Natural killer cell (primary cell): Measurements from ENCODE around the gene USH2A. TPM values are rescaled to one million over a fixed set of nuclear protein-coding genes. Genes with fewer than 3 reads are reported as not detected.
"Not testable (repeated sequence)": the region's sequence is repeated elsewhere in the genome, so short reads cannot be mapped to it uniquely, and the experiment has no call there.

Experiments used
- ATAC-seq, 3 donors: fragments of 150-1000 bp in 2 of 3; fragments of 200-7000 bp in 1 of 3; cut with Tn5 transposase; 1 replicate in 1 of 3; 2 replicates in 2 of 3; pipeline ENCODE4 v1.10.0; 2021; ENCODE audit warnings: mild to moderate bottlenecking in 2 of 3, moderate library complexity in 2 of 3
- DNase-seq, 2 donors: peaks; one replicate each; pipeline versions ENCODE4 v3.0.0 to v3.0.0-alpha.2; 2013 to 2021; ENCODE audit warnings: mixed read lengths in 1 of 2
- H3K27ac ChIP-seq: one replicate; pipeline ENCODE4 v1.5.1; 2013; ENCODE audit warnings: mild to moderate bottlenecking, low read length
- H3K27me3 ChIP-seq: one replicate; pipeline ENCODE4 v1.6.1; 2013; ENCODE audit warnings: low read length; ENCODE audit not compliant: control insufficient read depth, insufficient read depth
- H3K36me3 ChIP-seq: one replicate; pipeline ENCODE4 v1.6.1; 2013; ENCODE audit warnings: low read length; ENCODE audit not compliant: control insufficient read depth, insufficient read depth
- H3K4me1 ChIP-seq: one replicate; pipeline ENCODE4 v1.6.1; 2013; ENCODE audit warnings: low read length; ENCODE audit not compliant: control insufficient read depth, insufficient read depth
- H3K4me3 ChIP-seq: one replicate; pipeline ENCODE4 v1.5.1; 2013; ENCODE audit warnings: low read length
- H3K9me3 ChIP-seq: one replicate; pipeline ENCODE4 v1.6.1; 2013; ENCODE audit warnings: low read length; ENCODE audit not compliant: control insufficient read depth, insufficient read depth
- H3K27ac Mint-ChIP-seq, 2 donors: one replicate each; pipeline ENCODE4 v1.8.0; 2022; ENCODE audit warnings: mild to moderate bottlenecking in 2 of 2, mixed read lengths in 2 of 2, moderate library complexity in 1 of 2
- H3K27me3 Mint-ChIP-seq, 2 donors: one replicate each; pipeline ENCODE4 v1.8.0; 2022; ENCODE audit warnings: low read depth in 2 of 2, mixed read lengths in 2 of 2
- H3K36me3 Mint-ChIP-seq: one replicate; pipeline ENCODE4 v1.8.0; 2022; ENCODE audit warnings: mixed read lengths
- H3K4me1 Mint-ChIP-seq, 2 donors: one replicate each; pipeline ENCODE4 v1.8.0; 2022; ENCODE audit warnings: mixed read lengths in 2 of 2
- H3K4me3 Mint-ChIP-seq: one replicate; pipeline ENCODE4 v1.8.0; 2022; ENCODE audit warnings: mild to moderate bottlenecking, moderate library complexity, mixed read lengths
- H3K9me3 Mint-ChIP-seq, 2 donors: one replicate each; pipeline ENCODE4 v1.8.0; 2022; ENCODE audit warnings: mixed read lengths in 2 of 2
- WGBS: methylation state at CpG from one replicate; pipeline ENCODE4 v1.1.7; 2013; ENCODE audit warnings: missing lambda C conversion rate; ENCODE audit not compliant: insufficient coverage; 5-methylcytosine and 5-hydroxymethylcytosine counted together
- intact Hi-C: fragments of 100-400 bp; cut with micrococcal nuclease; formaldehyde crosslinking; loops from one replicate; pipeline ENCODE4 v1.14.2; 2022
- total RNA-seq, 4 donors: library from RNA; stranded (reverse); fragments of 120-200 nt in 1 of 4; gene quantifications; one replicate each; pipeline versions ENCODE4 v1.2.3 to v1.2.4, GENCODE V29; 2013 to 2022
- TF ChIP-seq, protein P1 (sequence below): fragments of 200-600 bp; IDR thresholded peaks from one replicate; pipeline ENCODE4 v1.8.0; 2022; ENCODE audit warnings: antibody characterized with exemption

USH2A gene
- total RNA-seq, 3 donors from 2014 or later (not counting 1 experiment from before 2014, with no cell fraction given): not detected

DNA sequence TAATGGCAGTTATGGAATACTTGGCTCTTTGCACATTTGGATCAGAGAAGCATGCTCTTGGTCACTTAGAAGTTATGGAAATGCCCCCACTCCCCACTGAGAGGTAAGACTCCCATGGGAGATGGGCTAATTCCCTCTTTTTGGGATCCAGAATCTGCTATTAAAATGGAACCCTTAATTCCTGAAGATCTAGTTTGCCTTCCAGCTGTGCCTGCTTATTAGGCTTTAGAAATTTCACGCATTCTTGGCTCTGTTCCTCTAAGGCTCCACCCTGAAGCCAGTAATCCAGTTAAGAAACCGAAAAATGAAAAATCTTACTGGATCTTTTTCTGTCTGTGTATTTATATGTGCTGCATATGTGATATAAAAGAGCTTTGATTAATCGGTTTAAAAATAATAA is 76.7 kb downstream of the USH2A start:
- ATAC-seq (no peak), DNase-seq (no peak)
- Histone ChIP-seq H3K4me3 (no peak overlapping the region), H3K4me1 (no peaks in the 10 kb centered on the region), H3K9me3 (peaks cover 5% of the 10 kb centered on the region), H3K27me3 (no peaks in the 10 kb centered on the region), H3K36me3 (no peaks in the 10 kb centered on the region), H3K27ac (no peak overlapping the region)
- Mint-ChIP-seq H3K27me3 (no peaks in the 10 kb centered on the region), H3K4me1 (no peaks in the 10 kb centered on the region), H3K36me3 (no peaks in the 10 kb centered on the region), H3K9me3 (peaks cover 4 to 8% of the 10 kb centered on the region in 2 donors), H3K27ac (no peak overlapping the region), H3K4me3 (no peak overlapping the region)
- TF ChIP-seq, protein P1, sequence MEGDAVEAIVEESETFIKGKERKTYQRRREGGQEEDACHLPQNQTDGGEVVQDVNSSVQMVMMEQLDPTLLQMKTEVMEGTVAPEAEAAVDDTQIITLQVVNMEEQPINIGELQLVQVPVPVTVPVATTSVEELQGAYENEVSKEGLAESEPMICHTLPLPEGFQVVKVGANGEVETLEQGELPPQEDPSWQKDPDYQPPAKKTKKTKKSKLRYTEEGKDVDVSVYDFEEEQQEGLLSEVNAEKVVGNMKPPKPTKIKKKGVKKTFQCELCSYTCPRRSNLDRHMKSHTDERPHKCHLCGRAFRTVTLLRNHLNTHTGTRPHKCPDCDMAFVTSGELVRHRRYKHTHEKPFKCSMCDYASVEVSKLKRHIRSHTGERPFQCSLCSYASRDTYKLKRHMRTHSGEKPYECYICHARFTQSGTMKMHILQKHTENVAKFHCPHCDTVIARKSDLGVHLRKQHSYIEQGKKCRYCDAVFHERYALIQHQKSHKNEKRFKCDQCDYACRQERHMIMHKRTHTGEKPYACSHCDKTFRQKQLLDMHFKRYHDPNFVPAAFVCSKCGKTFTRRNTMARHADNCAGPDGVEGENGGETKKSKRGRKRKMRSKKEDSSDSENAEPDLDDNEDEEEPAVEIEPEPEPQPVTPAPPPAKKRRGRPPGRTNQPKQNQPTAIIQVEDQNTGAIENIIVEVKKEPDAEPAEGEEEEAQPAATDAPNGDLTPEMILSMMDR: no peak
- 84% methylated on average over 2 of the region's 3 CpGs for WGBS
- intact Hi-C loops: no loop called here

DNA sequence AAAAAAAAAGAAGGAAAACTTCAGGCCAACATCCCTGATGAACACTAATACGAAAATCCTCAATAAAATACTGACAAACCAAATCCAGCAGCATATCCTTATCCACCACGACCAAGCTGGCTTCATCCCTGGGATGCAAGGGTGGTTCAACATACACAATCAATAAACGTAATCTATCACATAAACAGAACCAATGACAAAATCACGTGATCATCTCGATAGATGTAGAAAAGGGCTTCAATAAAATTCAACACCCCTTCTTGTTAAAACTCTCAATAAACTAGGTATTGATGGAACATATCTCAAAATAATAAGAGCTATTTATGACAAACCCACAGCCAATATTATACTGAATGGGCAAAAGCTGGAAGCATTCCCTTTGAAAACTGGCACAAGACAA is 82.7 kb downstream of the USH2A start:
- H3K36me3 ChIP-seq, H3K4me1 Mint-ChIP-seq, H3K4me1 ChIP-seq, H3K4me3 Mint-ChIP-seq, H3K4me3 ChIP-seq, H3K27ac Mint-ChIP-seq, H3K27ac ChIP-seq, intact Hi-C loops, H3K27me3 Mint-ChIP-seq, DNase-seq, H3K27me3 ChIP-seq, H3K36me3 Mint-ChIP-seq, ATAC-seq, H3K9me3 ChIP-seq: not testable (repeated sequence)
- H3K9me3 Mint-ChIP-seq: peaks cover 9 to 19% of the 10 kb centered on the region in 2 donors
- WGBS: 61% methylated on average over 2 of the region's 5 CpGs

DNA sequence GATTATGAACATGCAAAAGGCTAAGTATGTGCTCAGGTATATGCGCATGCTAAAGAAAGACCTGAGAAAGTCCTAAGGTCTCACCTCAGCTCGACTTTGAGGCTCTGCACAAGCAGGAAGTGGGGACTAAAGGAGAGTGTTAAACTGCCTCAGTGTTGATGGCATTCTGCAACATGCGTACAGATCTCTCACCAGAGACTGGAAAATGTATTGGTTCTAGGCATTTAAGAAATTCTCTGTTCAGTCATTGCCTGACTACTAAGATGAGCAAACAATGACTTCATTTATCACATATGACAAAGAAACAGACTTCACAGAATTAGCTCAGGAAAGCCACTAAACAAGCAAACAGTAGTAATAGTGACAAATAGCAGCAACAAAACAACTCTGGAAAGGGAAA is 90.8 kb downstream of the USH2A start:
- Histone ChIP-seq H3K9me3 (no peaks in the 10 kb centered on the region), H3K4me3 (no peak overlapping the region), H3K4me1 (no peaks in the 10 kb centered on the region), H3K36me3 (no peaks in the 10 kb centered on the region), H3K27ac (no peak overlapping the region), H3K27me3 (no peaks in the 10 kb centered on the region)
- Mint-ChIP-seq H3K4me3 (no peak overlapping the region), H3K27me3 (no peaks in the 10 kb centered on the region), H3K4me1 (no peaks in the 10 kb centered on the region), H3K36me3 (no peaks in the 10 kb centered on the region), H3K9me3 (peaks cover 15 to 26% of the 10 kb centered on the region in 2 donors), H3K27ac (no peak overlapping the region)
- ATAC-seq (no peak), DNase-seq (no peak)
- 88% methylated on average over 3 of the region's 3 CpGs for WGBS
- TF ChIP-seq, protein P1: no peak
- intact Hi-C loops: no loop called here

DNA sequence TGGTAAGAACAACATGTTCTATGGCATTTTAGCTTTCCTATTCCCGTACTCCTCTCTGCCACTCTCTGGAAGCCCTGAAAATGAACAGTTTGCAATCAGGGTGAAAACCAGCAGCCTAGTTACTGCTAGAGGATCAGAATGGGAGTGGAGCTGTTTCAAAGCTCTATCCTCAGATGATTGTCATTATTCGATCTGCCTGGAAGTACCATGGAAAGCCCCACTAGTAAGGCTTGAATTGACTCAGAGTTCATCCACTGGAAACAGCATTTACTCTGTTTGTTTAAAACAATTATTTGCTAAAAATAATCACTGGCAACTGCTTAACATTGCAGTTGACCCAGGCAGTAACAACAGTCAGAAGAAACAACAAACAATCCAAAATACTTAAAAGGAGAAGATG is 91.2 kb downstream of the USH2A start:
- 94% methylated on average over 2 of the region's 2 CpGs for WGBS
- intact Hi-C loops: no loop called here
- no peak for DNase-seq
- no peaks in the 10 kb centered on the region for H3K4me1 Mint-ChIP-seq
- peaks cover 15 to 23% of the 10 kb centered on the region in 2 donors for H3K9me3 Mint-ChIP-seq
- no peak for ATAC-seq
- H3K36me3 ChIP-seq: no peaks in the 10 kb centered on the region
- no peaks in the 10 kb centered on the region for H3K36me3 Mint-ChIP-seq
- no peak overlapping the region for H3K4me3 ChIP-seq
- TF ChIP-seq, protein P1: no peak
- no peaks in the 10 kb centered on the region for H3K27me3 Mint-ChIP-seq
- H3K4me1 ChIP-seq: no peaks in the 10 kb centered on the region
- H3K9me3 ChIP-seq: no peaks in the 10 kb centered on the region
- no peaks in the 10 kb centered on the region for H3K27me3 ChIP-seq
- no peak overlapping the region for H3K27ac Mint-ChIP-seq
- no peak overlapping the region for H3K4me3 Mint-ChIP-seq
- no peak overlapping the region for H3K27ac ChIP-seq
